Neural progenitor cell (in vitro differentiated cells): ENCODE data around the gene CISD1. TPM values are rescaled to one million over a fixed set of nuclear protein-coding genes. Genes with fewer than 3 reads are reported as not detected.

Experiments used
- DNase-seq: peaks from one replicate; pipeline ENCODE4 v3.0.0-alpha.2; 2016; ENCODE audit warnings: low spot score
- H2AFZ ChIP-seq: fragments of 200-600 bp; sonication (generic); replicated peaks from 2 replicates; pipeline ENCODE4 v1.6.1; 2016; ENCODE audit warnings: antibody characterized with exemption
- H3F3A ChIP-seq: fragments of 200-600 bp; sonication (generic); 2 replicates; pipeline ENCODE4 v1.6.1; 2016; ENCODE audit warnings: antibody characterized with exemption, low read depth
- H3K27ac ChIP-seq: fragments of 200-600 bp; sonication (generic); 2 replicates; pipeline ENCODE4 v1.5.1; 2016; ENCODE audit warnings: mild to moderate bottlenecking
- H3K27me3 ChIP-seq: fragments of 200-600 bp; sonication (generic); 2 replicates; pipeline ENCODE4 v1.6.1; 2016; ENCODE audit warnings: mild to moderate bottlenecking, moderate library complexity
- H3K36me3 ChIP-seq: fragments of 200-600 bp; sonication (generic); 2 replicates; pipeline ENCODE4 v1.5.1; 2016
- H3K4me1 ChIP-seq: fragments of 200-600 bp; sonication (generic); 2 replicates; pipeline ENCODE4 v1.6.1; 2016; ENCODE audit warnings: mixed run types
- H3K4me2 ChIP-seq: fragments of 200-600 bp; sonication (generic); 2 replicates; pipeline ENCODE4 v1.6.1; 2016
- H3K4me3 ChIP-seq: fragments of 200-600 bp; sonication (generic); 2 replicates; pipeline ENCODE4 v1.5.1; 2016
- H3K79me2 ChIP-seq: fragments of 200-600 bp; sonication (generic); 2 replicates; pipeline ENCODE4 v1.6.1; 2016; ENCODE audit warnings: low read depth
- H3K9ac ChIP-seq: fragments of 200-600 bp; sonication (generic); 2 replicates; pipeline ENCODE4 v1.6.1; 2016
- H3K9me3 ChIP-seq: fragments of 200-600 bp; sonication (generic); 2 replicates; pipeline ENCODE4 v1.5.1; 2016; ENCODE audit warnings: low read depth
- H4K20me1 ChIP-seq: fragments of 200-600 bp; sonication (generic); 2 replicates; pipeline ENCODE4 v1.6.1; 2016; ENCODE audit warnings: low read depth
- H3K27ac Mint-ChIP-seq: 3 replicates; pipeline ENCODE4 v1.8.0; 2021; ENCODE audit warnings: mixed read lengths
- H3K27me3 Mint-ChIP-seq: 2 replicates; pipeline ENCODE4 v1.8.0; 2022; ENCODE audit warnings: low read depth, mild to moderate bottlenecking, inconsistent platforms, moderate library complexity, mixed read lengths; ENCODE audit not compliant: insufficient read depth
- H3K36me3 Mint-ChIP-seq: 3 replicates; pipeline ENCODE4 v1.8.0; 2021; ENCODE audit warnings: mixed read lengths
- H3K4me1 Mint-ChIP-seq: 3 replicates; pipeline ENCODE4 v1.8.0; 2021; ENCODE audit warnings: mixed read lengths
- H3K4me3 Mint-ChIP-seq: 3 replicates; pipeline ENCODE4 v1.8.0; 2021; ENCODE audit warnings: mild to moderate bottlenecking, moderate library complexity, mixed read lengths
- H3K9me3 Mint-ChIP-seq: 3 replicates; pipeline ENCODE4 v1.8.0; 2020; ENCODE audit warnings: mixed read lengths
- EZH2 ChIP-seq: fragments of 200-600 bp; sonication (generic); IDR thresholded peaks from 2 replicates; pipeline ENCODE4 v1.6.1; 2017; ENCODE audit warnings: antibody characterized with exemption, mild to moderate bottlenecking, moderate library complexity
- EZH2phosphoT487 ChIP-seq: fragments of 200-600 bp; sonication (generic); IDR thresholded peaks from 2 replicates; pipeline ENCODE4 v1.6.1; 2017; ENCODE audit warnings: antibody characterized with exemption
- total RNA-seq: library from RNA; depleted of rRNA; stranded (reverse); fragments of >200 nt; gene quantifications from 2 replicates; pipeline ENCODE4 v1.2.3, GENCODE V29; 2015; ENCODE audit warnings: low replicate concordance
- TF ChIP-seq, protein P1 (sequence below): fragments of 200-600 bp; sonication (generic); IDR thresholded peaks from 2 replicates; pipeline ENCODE4 v1.5.1; 2017; ENCODE audit warnings: antibody characterized with exemption, mild to moderate bottlenecking

CISD1 gene
- 16.3 and 27.6 TPM in 2 replicates for total RNA-seq

DNA sequence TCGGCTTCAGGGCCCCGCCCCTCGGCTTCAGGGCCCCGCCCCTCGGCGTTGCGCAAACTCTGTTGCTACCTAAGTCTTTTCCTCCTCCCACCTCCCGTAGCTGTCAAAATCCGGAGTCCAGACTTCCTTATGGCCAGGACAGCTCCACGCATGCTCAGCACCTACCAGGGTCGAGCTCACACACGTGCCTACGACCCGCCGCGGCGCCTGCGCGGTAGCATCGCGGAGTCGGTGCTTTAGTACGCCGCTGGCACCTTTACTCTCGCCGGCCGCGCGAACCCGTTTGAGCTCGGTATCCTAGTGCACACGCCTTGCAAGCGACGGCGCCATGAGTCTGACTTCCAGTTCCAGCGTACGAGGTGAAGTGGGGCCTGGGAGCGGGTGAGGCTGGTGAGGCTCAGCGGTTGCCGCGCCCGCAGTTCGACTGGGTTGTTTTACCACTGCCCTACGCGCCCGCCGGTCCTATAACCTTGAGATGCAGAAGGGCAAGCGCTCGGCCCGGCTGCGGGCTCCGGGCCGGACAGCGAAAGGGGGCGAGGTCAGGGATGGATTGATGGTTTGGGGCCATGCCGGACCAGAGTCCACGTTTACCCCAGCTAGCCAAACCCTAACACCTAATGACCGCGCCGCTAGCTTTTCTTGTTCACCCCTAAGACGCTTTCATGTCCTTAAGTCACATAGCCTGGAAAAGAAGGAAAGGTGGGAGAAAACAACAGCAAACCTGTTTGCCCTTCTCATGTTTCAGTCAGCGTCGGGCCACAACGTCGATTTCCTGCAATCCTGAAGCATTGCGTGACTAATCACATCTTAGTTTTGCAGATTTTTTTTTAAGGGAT, at the start of gene CISD1:
TSS of gene CISD1 (plus strand) at position 217 of the 836 bp plus-strand sequence. CDS start at position 329, 112 bp downstream.
- Histone ChIP-seq H3K4me3 (peak within 1 kb of the TSS; percentile 77), H4K20me1 (peaks cover 5% of the 10 kb centered on the region), H3K27me3 (peaks cover 8% of the 10 kb centered on the region), H3K27ac (peak within 1 kb of the TSS; percentile 13), H3F3A (peaks cover 23% of the 10 kb centered on the region), H3K9me3 (no peaks in the 10 kb centered on the region), H3K79me2 (peaks cover 69% of the 10 kb centered on the region), H3K4me1 (peaks cover 28% of the 10 kb centered on the region), H2AFZ (peak within 1 kb of the TSS; percentile 95), H3K36me3 (no peaks in the 10 kb centered on the region), H3K9ac (peak within 1 kb of the TSS; percentile 11), H3K4me2 (peak within 1 kb of the TSS; percentile 94)
- peak within 1 kb of the TSS; percentile 53 for H3K27ac Mint-ChIP-seq
- H3K4me1 Mint-ChIP-seq, result peaks cover 33% of the 10 kb centered on the region
- peak within 1 kb of the TSS; percentile 98 for H3K4me3 Mint-ChIP-seq
- no peaks in the 10 kb centered on the region for H3K9me3 Mint-ChIP-seq
- peaks cover 9% of the 10 kb centered on the region for H3K36me3 Mint-ChIP-seq
- DNase-seq, result peak; percentile 99
- H3K27me3 Mint-ChIP-seq, result peaks cover 5% of the 10 kb centered on the region
- TF ChIP-seq, protein P1, sequence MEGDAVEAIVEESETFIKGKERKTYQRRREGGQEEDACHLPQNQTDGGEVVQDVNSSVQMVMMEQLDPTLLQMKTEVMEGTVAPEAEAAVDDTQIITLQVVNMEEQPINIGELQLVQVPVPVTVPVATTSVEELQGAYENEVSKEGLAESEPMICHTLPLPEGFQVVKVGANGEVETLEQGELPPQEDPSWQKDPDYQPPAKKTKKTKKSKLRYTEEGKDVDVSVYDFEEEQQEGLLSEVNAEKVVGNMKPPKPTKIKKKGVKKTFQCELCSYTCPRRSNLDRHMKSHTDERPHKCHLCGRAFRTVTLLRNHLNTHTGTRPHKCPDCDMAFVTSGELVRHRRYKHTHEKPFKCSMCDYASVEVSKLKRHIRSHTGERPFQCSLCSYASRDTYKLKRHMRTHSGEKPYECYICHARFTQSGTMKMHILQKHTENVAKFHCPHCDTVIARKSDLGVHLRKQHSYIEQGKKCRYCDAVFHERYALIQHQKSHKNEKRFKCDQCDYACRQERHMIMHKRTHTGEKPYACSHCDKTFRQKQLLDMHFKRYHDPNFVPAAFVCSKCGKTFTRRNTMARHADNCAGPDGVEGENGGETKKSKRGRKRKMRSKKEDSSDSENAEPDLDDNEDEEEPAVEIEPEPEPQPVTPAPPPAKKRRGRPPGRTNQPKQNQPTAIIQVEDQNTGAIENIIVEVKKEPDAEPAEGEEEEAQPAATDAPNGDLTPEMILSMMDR, result no peak
- peak; percentile 26 for TF ChIP-seq EZH2phosphoT487
- peak; percentile 45 for TF ChIP-seq EZH2

DNA sequence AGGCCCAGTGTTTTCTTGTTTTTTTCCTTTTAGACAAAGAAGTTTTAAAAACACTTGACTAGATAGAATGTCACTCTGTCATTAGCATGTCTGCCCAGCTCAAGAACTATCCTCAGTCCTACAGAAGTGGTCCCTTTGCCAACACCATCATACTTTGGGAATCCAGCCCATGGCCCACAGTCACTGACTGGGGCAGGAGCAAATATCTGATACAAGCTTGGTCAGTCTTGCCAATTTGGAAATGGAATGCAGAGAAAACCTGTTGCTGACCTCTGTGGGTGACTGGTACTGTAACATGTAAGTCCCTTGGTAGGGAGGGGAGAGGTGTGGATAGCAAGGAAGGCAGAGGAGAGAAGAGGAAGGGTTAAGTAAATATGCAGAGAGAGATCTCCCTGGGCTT, 49.1 kb upstream of the CISD1 start:
- no peak overlapping the region for H3K27ac ChIP-seq
- Mint-ChIP-seq H3K9me3 (no peaks in the 10 kb centered on the region), H3K27me3 (no peaks in the 10 kb centered on the region), H3K4me1 (no peaks in the 10 kb centered on the region), H3K27ac (no peak overlapping the region), H3K36me3 (no peaks in the 10 kb centered on the region), H3K4me3 (no peak overlapping the region)
- TF ChIP-seq, protein P1, result no peak
- TF ChIP-seq EZH2, result no peak
- TF ChIP-seq EZH2phosphoT487, result no peak
- no peaks in the 10 kb centered on the region for H4K20me1 ChIP-seq
- no peaks in the 10 kb centered on the region for H3K27me3 ChIP-seq
- H3K79me2 ChIP-seq, result no peaks in the 10 kb centered on the region
- H3K4me1 ChIP-seq, result no peaks in the 10 kb centered on the region
- H2AFZ ChIP-seq, result no peak overlapping the region
- no peak overlapping the region for H3K4me2 ChIP-seq
- H3K9ac ChIP-seq, result no peak overlapping the region
- H3K36me3 ChIP-seq, result no peaks in the 10 kb centered on the region
- no peaks in the 10 kb centered on the region for H3K9me3 ChIP-seq
- no peak overlapping the region for H3K4me3 ChIP-seq
- no peaks in the 10 kb centered on the region for H3F3A ChIP-seq
- no peak for DNase-seq

DNA sequence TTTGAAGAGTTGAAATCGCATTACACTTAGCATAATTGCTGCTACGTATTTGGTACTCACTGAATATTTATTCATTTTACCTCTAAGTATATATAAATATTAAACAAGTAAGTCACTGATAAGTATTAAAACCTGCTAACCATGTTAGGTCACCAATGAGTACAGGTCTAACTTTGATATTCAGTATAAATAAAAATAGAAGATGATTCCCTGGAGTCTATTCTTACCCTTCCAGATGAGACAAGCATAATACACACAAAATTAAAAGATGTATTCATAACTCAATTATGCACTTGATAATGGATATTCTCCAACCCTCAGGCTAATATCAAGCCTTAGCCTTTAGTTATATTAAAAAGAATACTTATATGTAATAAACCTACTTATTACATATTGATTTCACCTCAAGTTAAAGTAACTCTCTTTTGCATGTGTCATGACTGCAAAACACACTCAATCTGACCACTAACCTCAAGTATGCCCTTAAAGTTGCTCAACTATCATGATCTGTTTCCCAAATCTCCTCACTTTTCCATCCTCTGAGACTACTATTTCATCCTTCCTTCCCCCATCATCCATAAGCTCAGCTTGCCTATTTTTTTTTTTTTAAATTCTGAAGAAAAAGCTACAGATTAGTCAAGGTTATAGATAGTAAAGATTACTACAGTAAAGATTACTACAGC, 48.1 kb upstream of the CISD1 start:
- no peaks in the 10 kb centered on the region for H3K27me3 Mint-ChIP-seq
- TF ChIP-seq EZH2phosphoT487 (no peak), EZH2 (no peak)
- TF ChIP-seq, protein P1, result no peak
- H3K4me2 ChIP-seq, result no peak overlapping the region
- H4K20me1 ChIP-seq, result no peaks in the 10 kb centered on the region
- no peak overlapping the region for H3K4me3 Mint-ChIP-seq
- no peaks in the 10 kb centered on the region for H3K9me3 Mint-ChIP-seq
- H3K27me3 ChIP-seq, result no peaks in the 10 kb centered on the region
- no peak for DNase-seq
- no peaks in the 10 kb centered on the region for H3K79me2 ChIP-seq
- H3K36me3 ChIP-seq, result no peaks in the 10 kb centered on the region
- peaks cover 3% of the 10 kb centered on the region for H3K36me3 Mint-ChIP-seq
- no peak overlapping the region for H2AFZ ChIP-seq
- no peaks in the 10 kb centered on the region for H3K9me3 ChIP-seq
- H3K27ac Mint-ChIP-seq, result no peak overlapping the region
- no peak overlapping the region for H3K27ac ChIP-seq
- H3F3A ChIP-seq, result no peaks in the 10 kb centered on the region
- H3K4me3 ChIP-seq, result no peak overlapping the region
- no peaks in the 10 kb centered on the region for H3K4me1 ChIP-seq
- no peak overlapping the region for H3K9ac ChIP-seq
- no peaks in the 10 kb centered on the region for H3K4me1 Mint-ChIP-seq
